ENCODE results near the gene AGXT.

Gene AGXT

DNA sequence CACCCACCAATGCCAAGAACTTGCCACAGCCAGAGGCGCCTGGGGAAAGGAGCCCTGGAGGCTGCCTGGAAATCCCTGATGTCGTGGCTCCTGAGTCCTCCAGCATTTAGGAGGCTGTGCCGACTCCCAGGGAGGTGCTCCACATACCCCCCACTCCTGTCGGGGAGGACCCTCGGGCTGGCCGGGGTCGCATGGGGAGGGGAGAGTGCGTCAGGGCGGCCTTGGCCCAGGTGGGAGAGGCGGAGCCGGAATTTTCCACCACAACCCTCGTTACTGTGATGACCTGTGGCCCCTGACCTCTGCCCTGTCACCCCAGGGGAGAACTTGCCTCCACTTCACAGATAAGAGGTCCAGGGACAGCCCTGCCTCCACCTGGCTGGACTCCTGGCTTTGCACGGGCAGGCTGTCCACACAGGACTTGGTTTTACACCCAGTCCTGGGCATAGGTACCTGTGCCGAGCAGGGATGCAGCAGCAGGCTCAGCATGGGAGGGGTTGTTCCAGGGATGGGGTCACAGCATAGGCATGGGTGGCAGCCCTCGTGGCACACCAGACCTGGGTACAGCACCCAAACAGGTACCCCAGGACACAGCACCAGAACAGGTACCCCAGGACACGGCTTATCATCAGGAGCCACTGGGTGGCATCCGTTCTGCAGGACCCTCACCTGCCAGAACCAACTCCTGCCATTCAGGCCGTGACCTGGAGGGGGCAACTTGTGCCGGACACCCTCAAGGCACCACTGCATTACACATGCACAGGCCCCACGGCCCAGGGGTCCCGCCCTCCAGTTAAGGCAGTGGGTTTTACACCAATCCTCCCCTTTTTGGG lies 12.3 kb upstream of the AGXT start:
- H3K27me3 ChIP-seq (ENCODE audit: insufficient read depth, low read length) = peaks cover 8% of the 10 kb centered on the region; the same call in 1 of the 2 replicates
- H2AFZ ChIP-seq (ENCODE audit: low read length) = no peak overlapping the region
- no peak overlapping the region for H3K4me3 ChIP-seq (ENCODE audit: low read depth, low read length, poor library complexity, severe bottlenecking)
- H3K79me2 ChIP-seq (ENCODE audit: insufficient read depth, low read length) = no peaks in the 10 kb centered on the region
- H3K27ac ChIP-seq (ENCODE audit: low read depth, low read length, poor library complexity, severe bottlenecking) = no peak overlapping the region
- H3K9ac ChIP-seq (ENCODE audit: low read length) = no peak overlapping the region
- no peaks in the 10 kb centered on the region for H3K36me3 ChIP-seq (ENCODE audit: insufficient read depth, low read length)
- no peaks in the 10 kb centered on the region for H3K4me1 ChIP-seq (ENCODE audit: insufficient read depth, low read length, severe bottlenecking)
- H3F3A ChIP-seq (ENCODE audit: insufficient read depth, low read length) = no peaks in the 10 kb centered on the region
- H3K9me3 ChIP-seq (ENCODE audit: low read length) = peaks cover 6% of the 10 kb centered on the region; the same call in 1 of the 2 replicates
- TF ChIP-seq EZH2 (IDR thresholded peaks at IDR 0.05; ENCODE audit: borderline replicate concordance, low read length) = no peak
- TF ChIP-seq, protein P1, sequence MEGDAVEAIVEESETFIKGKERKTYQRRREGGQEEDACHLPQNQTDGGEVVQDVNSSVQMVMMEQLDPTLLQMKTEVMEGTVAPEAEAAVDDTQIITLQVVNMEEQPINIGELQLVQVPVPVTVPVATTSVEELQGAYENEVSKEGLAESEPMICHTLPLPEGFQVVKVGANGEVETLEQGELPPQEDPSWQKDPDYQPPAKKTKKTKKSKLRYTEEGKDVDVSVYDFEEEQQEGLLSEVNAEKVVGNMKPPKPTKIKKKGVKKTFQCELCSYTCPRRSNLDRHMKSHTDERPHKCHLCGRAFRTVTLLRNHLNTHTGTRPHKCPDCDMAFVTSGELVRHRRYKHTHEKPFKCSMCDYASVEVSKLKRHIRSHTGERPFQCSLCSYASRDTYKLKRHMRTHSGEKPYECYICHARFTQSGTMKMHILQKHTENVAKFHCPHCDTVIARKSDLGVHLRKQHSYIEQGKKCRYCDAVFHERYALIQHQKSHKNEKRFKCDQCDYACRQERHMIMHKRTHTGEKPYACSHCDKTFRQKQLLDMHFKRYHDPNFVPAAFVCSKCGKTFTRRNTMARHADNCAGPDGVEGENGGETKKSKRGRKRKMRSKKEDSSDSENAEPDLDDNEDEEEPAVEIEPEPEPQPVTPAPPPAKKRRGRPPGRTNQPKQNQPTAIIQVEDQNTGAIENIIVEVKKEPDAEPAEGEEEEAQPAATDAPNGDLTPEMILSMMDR (IDR thresholded peaks at IDR 0.05; ENCODE audit: low read length) = peak; percentile 62
- H3K4me2 ChIP-seq (ENCODE audit: low read length) = no peak overlapping the region
- no peaks in the 10 kb centered on the region for H4K20me1 ChIP-seq (ENCODE audit: insufficient read depth, low read length)
- H3K9me2 ChIP-seq (ENCODE audit: low read depth, low read length) = no peaks in the 10 kb centered on the region

DNA sequence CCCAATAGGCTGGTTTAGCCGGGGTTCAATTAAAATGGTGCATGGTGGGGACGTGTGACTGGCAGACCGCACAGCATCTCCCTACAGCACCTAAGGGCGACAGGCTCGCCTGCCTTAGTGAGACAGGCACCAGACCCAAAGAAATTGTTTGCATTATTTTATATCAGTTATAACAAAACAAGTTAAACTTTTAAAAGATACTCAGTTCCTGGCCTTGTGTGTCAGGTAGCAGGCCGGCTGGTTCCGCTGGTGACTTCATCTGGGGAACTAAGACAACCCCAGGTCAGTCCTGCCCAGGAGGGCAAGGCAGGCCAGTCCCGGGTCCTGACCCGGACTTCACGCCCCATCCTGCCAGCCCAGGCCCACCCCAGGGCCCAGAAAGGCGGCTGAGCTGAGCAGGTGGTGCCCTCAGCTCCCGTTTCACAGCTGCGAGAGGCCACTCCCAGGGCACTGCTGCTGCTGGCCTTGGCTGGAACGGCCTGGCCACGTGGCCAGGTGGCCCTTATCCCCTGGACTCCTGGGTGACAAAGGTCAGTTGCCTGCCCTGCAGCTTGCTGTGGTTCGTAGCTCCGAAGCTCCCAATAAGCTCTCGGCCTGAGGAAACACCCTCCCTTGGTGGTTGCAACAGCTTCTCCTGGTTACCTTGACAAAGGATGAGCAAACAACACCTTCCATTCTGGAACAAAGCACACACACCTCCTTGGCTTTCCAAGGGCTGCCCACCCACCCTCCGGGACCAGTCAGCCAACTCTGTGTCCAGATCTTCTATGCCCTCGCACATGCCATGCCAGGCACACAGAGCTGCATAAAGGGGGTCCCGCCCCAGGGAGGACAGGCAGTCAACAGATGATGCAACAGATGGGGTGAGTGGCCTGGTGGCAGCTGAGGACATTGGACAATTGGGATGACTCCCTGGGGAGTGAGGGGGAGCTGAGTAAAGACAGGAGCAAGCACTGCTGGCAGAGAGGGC lies 11.3 kb upstream of the AGXT start:
- Histone ChIP-seq H3K4me3 (ENCODE audit: low read depth, low read length, poor library complexity, severe bottlenecking) (no peak overlapping the region), H3K27me3 (ENCODE audit: insufficient read depth, low read length) (peaks cover 8% of the 10 kb centered on the region; the same call in 1 of the 2 replicates), H4K20me1 (ENCODE audit: insufficient read depth, low read length) (no peaks in the 10 kb centered on the region), H3K36me3 (ENCODE audit: insufficient read depth, low read length) (no peaks in the 10 kb centered on the region), H2AFZ (ENCODE audit: low read length) (no peak overlapping the region), H3K4me1 (ENCODE audit: insufficient read depth, low read length, severe bottlenecking) (no peaks in the 10 kb centered on the region), H3K9ac (ENCODE audit: low read length) (no peak overlapping the region), H3K27ac (ENCODE audit: low read depth, low read length, poor library complexity, severe bottlenecking) (no peak overlapping the region), H3K79me2 (ENCODE audit: insufficient read depth, low read length) (no peaks in the 10 kb centered on the region), H3K4me2 (ENCODE audit: low read length) (no peak overlapping the region), H3K9me3 (ENCODE audit: low read length) (peaks cover 6% of the 10 kb centered on the region; the same call in 1 of the 2 replicates), H3F3A (ENCODE audit: insufficient read depth, low read length) (no peaks in the 10 kb centered on the region), H3K9me2 (ENCODE audit: low read depth, low read length) (no peaks in the 10 kb centered on the region)
- no peak for TF ChIP-seq EZH2 (IDR thresholded peaks at IDR 0.05; ENCODE audit: borderline replicate concordance, low read length)
- TF ChIP-seq, protein P1 (IDR thresholded peaks at IDR 0.05; ENCODE audit: low read length) = no peak

DNA sequence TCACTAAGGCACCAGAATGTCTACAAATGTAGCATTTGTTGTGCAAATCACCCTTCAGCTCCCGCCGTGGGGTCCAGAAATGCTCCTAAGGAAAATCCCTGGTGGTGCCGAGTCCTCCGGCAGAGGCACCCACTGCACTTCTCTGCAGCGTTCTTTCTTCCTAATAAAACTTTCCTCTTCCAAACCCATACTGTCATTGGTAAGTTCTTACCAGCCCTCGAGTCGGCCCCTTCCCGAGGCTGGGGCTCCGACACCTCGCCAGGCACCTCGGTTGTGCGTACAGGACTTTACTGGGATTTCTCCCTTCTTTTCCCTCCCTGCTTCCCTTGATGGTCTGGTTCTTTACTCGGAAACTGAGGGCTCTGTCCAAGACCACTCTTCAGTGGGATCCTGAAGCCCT lies 10.3 kb upstream of the AGXT start:
- Histone ChIP-seq H3F3A (ENCODE audit: insufficient read depth, low read length) (no peaks in the 10 kb centered on the region), H3K4me1 (ENCODE audit: insufficient read depth, low read length, severe bottlenecking) (no peaks in the 10 kb centered on the region), H3K36me3 (ENCODE audit: insufficient read depth, low read length) (no peaks in the 10 kb centered on the region), H3K9me2 (ENCODE audit: low read depth, low read length) (no peaks in the 10 kb centered on the region), H3K9me3 (ENCODE audit: low read length) (peaks cover 6% of the 10 kb centered on the region; the same call in 1 of the 2 replicates), H3K4me2 (ENCODE audit: low read length) (no peak overlapping the region), H3K4me3 (ENCODE audit: low read depth, low read length, poor library complexity, severe bottlenecking) (no peak overlapping the region), H3K27ac (ENCODE audit: low read depth, low read length, poor library complexity, severe bottlenecking) (no peak overlapping the region), H3K27me3 (ENCODE audit: insufficient read depth, low read length) (peaks cover 8% of the 10 kb centered on the region; the same call in 1 of the 2 replicates), H3K9ac (ENCODE audit: low read length) (no peak overlapping the region), H3K79me2 (ENCODE audit: insufficient read depth, low read length) (no peaks in the 10 kb centered on the region), H2AFZ (ENCODE audit: low read length) (no peak overlapping the region), H4K20me1 (ENCODE audit: insufficient read depth, low read length) (no peaks in the 10 kb centered on the region)
- TF ChIP-seq, protein P1 (IDR thresholded peaks at IDR 0.05; ENCODE audit: low read length) = no peak
- no peak for TF ChIP-seq EZH2 (IDR thresholded peaks at IDR 0.05; ENCODE audit: borderline replicate concordance, low read length)

All from OCI-LY1 (cell line).